ENCODE data around the gene TIGD3.

GRCh38 chr11:65340226-65340625 lies 14.3 kb upstream of the TIGD3 start:
- TF ChIP-seq CTCF (conservative IDR thresholded peaks at IDR 0.05; ENCODE audit: low read depth, low read length) (no peak), EZH2 (IDR thresholded peaks at IDR 0.05; ENCODE audit: low read length, unreplicated experiment) (no peak)
